Uterus (tissue), 2 donors: Measurements from ENCODE around the gene INSIG1.

Experiments
- CTCF ChIP-seq, 4 experiments: fragments of 200-600 bp in 2 of 4; fragments of 450-650 bp in 2 of 4; sonication (generic) in 2 of 4; IDR thresholded peaks; one replicate each; pipeline ENCODE4 v1.5.1; 2016 to 2019; ENCODE audit warnings: antibody characterized with exemption in 4 of 4, mild to moderate bottlenecking in 2 of 4, moderate library complexity in 1 of 4
- POLR2A ChIP-seq, 2 donors: fragments of 450-650 bp; IDR thresholded peaks; one replicate each; pipeline ENCODE4 v1.6.1; 2016; ENCODE audit warnings: antibody characterized with exemption in 2 of 2, mild to moderate bottlenecking in 1 of 2, moderate library complexity in 1 of 2

- TF ChIP-seq CTCF (IDR thresholded peaks at IDR 0.05) (no peak), POLR2A (IDR thresholded peaks at IDR 0.05) (no peak)
These were observed 46.6 kb downstream of the INSIG1 start for GRCh38 chr7:155344270-155344617.
